Sigmoid colon (tissue), 4 donors: ENCODE data around the gene GALNT10.

Experiments
- CTCF ChIP-seq, 4 experiments: fragments of 450-650 bp in 3 of 4; fragments of 200-600 bp in 1 of 4; IDR thresholded peaks; one replicate each; pipeline ENCODE4 v1.5.1; 2016 to 2019; ENCODE audit warnings: antibody characterized with exemption in 4 of 4, mild to moderate bottlenecking in 3 of 4, moderate library complexity in 2 of 4
- EP300 ChIP-seq, 4 donors: sonication (generic); formaldehyde crosslinking; IDR thresholded peaks; one replicate each; pipeline ENCODE4 v1.6.1; 2017; ENCODE audit warnings: antibody characterized with exemption in 4 of 4
- POLR2A ChIP-seq, 2 donors: fragments of 450-650 bp; IDR thresholded peaks; one replicate each; pipeline ENCODE4 v1.6.1; 2016; ENCODE audit warnings: antibody characterized with exemption in 2 of 2, mild to moderate bottlenecking in 2 of 2, moderate library complexity in 2 of 2
- POLR2AphosphoS5 ChIP-seq, 4 donors: sonication (generic); formaldehyde crosslinking; IDR thresholded peaks; one replicate each; pipeline ENCODE4 v1.6.1; 2017; ENCODE audit warnings: antibody characterized with exemption in 4 of 4

- no peak for TF ChIP-seq POLR2AphosphoS5 (IDR thresholded peaks at IDR 0.05)
- no peak for TF ChIP-seq CTCF (IDR thresholded peaks at IDR 0.05)
- no peak for TF ChIP-seq POLR2A (IDR thresholded peaks at IDR 0.05)
- no peak for TF ChIP-seq EP300 (IDR thresholded peaks at IDR 0.05)
Measured at GRCh38 chr5:154209591-154210081, 19.1 kb downstream of the GALNT10 start.
